HG03097 (cell line): ENCODE data around the gene SERPINB7.

ENCODE experiments used
- ATAC-seq: cut with Tn5 transposase; IDR thresholded peaks from one replicate; pipeline ENCODE4 v1.9.1; 2021; ENCODE audit not compliant: unreplicated experiment, low FRiP score

The SERPINB7 gene

DNA sequence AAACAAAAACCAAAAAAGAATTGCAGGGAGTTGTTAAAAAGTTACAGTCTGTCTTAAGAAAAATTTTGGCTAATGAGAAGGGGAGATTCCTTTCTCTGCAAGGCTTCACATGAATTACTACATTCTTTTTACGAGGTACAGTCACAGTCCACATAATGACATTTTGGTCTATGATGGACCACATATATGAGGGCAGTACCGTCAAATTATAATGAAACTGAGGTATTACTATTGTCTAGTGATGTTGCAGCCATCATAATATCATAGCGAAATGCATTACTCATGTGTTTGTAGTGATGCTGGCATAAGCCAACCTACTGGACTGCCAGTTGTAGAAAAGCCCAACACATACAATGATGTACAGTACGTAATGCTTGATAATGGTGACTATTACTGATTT, 12.5 kb downstream of the SERPINB7 start:
- no peak for ATAC-seq

DNA sequence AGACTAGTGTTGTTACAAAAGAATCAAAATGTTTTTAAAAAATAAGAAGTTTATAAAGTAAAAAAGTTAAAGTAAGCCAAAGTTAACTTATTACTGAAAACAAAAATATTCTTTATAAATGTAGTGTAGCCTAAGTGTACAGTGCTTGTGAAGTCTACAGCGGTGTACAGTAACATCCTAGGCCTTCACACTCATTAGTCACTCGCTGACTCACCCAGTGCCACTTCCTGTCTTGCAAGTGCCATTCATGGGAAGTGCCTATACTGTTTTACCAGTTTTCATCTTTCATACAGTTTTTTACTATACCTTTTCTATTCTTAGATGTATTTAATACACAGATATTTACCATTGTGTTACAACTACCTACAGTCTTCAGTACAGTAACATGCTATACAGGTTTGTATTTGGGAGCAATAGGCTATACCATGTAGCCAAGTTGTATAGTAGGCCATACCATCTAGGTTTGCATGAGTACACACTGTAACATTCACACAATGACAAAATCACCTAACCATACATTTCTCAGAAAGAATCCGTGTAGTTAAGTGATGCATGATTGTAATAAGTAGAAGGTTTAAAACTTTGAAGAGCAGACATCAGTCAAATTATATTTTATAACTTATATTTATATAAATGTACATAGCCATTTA, 13.4 kb downstream of the SERPINB7 start:
- peak; percentile 91 for ATAC-seq

DNA sequence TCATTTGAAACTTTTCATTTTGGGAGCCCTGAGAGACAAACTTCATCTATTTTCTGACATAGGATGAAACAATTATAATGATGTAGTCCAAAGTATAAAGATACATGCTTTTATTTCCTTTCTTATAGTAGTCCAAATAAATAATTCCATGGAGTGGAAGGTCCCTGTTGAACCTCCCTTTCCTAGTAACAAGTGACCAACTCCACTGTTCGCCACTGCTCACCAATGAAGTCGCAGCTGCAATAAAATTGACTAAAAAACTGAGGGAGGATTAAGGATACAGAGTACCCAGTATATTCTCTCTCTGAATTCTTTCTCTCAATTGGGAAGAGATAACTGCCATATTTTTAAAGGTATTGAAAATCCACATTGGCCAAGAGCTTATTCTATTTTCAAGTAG, 14.1 kb downstream of the SERPINB7 start:
- ATAC-seq = no peak

- ATAC-seq = no peak
These were observed 20.4 kb downstream of the SERPINB7 start for GRCh38 chr18:63795606-63796005.

DNA sequence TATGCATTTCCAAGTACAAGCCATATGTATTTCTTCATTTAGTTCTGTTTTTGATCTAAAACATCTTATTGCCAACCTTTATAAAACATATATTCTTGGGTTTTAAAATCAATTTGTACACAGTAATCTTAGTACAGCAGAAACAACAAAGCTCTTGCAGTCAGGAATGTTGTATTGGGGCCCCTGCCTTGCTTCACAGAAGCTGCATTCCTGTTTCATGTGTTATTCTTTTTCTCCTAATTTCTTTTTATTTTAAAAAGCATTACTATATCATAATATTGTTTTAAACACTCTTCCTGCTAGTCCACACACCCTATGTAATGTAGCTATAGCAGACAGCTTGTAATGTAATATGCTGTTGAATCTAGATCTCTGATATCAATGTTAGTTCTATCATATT, 24.0 kb downstream of the SERPINB7 start:
- ATAC-seq = no peak

DNA sequence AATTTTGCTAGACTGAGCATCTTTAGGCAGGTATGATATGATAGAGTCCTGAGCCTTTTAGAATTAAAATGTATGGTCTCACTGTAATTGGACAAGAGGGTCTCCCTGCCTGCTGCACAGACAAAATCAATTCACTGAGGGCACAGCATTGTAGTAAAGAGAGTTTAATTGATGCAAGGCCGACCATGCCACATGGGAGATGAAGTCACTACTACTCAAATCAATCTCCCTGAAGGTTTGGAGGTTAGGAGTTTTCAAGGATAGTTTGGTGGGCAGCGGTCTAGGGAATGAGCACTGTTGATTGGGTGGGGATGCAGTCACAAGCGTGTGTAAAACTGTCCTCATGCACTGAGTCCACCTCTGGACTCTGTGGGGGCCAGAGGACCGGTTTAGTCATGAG, 26.1 kb downstream of the SERPINB7 start:
- no peak for ATAC-seq

GRCh38 chr18:63808125-63808524, 32.9 kb downstream of the SERPINB7 start:
- no peak for ATAC-seq

DNA sequence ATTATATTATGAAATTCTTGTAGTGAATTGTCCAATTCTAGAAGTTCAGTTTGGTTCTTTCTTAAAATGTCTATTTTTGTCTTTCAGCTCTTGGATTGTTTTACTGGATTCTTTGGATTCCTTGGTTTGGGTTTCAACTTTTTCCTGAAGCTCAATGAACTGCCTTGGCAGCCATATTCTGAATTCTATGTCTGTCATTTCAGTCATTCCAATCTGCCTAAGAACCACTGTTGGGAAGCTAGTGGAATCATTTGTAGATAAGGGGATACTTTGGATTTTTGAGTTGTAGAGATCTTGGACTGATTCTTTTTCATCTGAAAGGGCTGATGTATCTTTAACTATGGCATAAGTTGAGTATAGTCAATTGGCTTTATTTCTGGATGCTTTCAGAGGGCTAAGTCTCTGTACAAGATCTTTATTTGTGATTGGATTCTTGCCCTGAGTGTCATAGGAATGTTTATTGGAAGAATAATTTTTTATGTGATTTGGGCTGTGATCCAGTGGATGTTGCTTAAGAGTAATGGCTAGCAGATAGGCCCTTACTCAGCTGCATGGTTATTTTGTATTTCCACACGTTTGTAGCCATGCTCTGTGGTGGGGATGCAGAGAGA, 42.3 kb downstream of the SERPINB7 start:
- no peak for ATAC-seq

DNA sequence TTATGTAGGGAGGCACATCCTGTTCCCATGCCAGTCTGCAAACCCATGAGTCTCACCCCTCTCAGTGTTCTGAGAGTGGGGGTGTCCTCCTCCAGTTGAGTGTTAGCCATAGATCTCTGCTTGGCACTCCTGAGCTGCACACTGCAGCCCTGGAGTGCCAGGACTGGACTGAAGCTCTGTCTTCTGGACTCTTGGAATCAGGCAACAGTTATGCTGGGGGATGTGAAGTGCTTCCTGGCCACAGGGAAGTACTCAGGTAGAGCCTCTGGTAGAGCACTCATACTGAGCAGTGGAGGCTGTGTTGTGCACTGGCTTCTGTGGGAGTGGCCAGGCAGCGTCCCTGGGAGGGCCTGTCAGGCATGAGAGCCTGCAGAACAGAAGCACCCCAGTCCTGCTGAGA, 43.0 kb downstream of the SERPINB7 start:
- no peak for ATAC-seq

DNA sequence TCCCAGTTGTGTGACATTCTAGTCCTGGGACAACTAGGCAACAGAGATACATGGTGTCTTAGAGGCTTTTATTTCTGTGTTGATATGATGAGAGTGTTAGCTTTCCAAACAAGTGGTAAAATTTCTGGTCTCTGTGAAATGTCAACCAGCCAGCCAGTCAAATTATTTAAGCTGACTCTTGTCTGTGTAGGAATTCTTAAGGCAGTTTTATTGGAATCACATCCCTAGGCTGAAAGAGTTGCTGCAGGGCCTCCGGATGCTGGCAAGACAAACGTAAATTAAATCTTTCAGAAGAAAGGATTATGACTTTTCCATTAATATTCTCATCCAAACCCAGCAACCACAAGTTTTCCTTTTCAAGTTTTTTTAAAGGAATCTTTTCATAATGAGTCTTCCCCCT, 44.6 kb downstream of the SERPINB7 start:
- ATAC-seq = no peak

DNA sequence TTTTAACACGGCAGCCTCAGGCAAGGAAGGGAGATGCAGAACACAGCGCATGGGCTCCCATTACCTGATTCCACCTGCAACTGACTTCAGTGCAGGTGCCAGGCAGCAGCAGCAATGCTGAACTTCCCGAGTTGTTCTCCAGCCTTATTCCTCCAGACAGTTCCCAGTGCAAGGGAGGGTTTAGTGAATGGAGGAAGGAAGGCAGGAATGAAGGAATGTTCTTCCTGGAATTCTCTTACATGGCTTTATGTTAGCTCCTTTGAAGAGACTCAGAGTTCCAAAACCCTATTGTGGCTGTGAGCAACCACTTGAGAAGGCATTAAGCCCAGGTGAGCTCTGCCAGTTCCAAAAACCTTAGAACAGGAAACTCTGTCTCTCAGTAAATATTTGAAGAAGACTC, 45.5 kb downstream of the SERPINB7 start:
- no peak for ATAC-seq

DNA sequence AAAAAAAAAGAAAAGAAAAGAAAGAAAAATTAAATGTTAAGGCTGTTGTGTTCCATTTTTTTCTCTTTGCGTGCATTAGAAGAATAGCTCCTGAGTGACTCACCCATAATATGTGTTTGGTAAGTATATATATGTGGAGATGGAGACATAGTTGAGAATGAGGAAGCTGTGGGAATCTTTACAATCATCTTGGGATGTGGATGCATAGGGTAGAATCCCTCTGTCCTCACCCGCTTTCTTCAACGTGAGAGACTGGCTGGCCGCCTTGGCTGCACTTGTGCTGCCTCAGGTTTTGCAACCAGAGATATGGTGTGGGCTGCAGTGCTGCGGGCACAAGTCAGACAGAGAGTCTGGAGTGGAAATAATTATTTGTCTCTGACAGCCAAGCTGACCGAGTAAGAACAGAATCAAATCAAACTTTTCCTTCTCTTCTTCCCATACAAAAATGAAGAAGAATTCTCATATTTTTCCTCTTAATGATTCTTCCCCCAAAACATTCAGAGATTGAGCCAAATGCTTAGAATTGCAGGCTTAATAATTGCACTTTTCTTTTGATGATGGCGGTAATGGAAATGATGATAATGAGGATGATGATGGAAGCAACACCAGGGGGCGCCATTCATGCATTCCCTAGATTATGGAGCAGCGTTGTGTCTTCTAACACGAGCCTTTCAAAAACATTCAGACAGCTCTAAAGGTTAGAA, 48.5 kb downstream of the SERPINB7 start:
- ATAC-seq = no peak

GRCh38 chr18:63824220-63824525, 49.0 kb downstream of the SERPINB7 start:
- no peak for ATAC-seq

DNA sequence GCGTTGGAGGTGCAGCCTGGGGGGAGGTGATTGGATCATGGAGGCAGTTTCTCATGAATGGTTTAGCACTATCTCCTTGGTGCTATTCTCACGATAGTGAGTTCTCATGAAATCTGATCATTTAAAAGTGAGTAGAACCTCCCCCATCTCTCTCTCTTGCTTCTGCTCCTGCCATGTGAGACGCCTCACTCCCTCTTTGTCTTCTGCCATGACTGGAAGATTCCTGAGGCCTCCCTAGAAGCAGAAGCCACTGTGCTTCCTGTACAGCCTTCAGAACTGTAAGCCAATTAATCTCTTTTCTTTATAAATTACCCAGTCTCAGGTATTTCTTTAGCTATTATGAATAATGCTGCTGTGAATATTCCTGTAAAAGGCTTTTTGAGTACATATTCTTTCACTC, 52.9 kb downstream of the SERPINB7 start:
- no peak for ATAC-seq

GRCh38 chr18:63828656-63829055, 53.4 kb downstream of the SERPINB7 start:
- no peak for ATAC-seq

GRCh38 chr18:63829886-63830285, 54.7 kb downstream of the SERPINB7 start:
- no peak for ATAC-seq

GRCh38 chr18:63831080-63831788, 56.0 kb downstream of the SERPINB7 start:
- peak; percentile 93 for ATAC-seq

DNA sequence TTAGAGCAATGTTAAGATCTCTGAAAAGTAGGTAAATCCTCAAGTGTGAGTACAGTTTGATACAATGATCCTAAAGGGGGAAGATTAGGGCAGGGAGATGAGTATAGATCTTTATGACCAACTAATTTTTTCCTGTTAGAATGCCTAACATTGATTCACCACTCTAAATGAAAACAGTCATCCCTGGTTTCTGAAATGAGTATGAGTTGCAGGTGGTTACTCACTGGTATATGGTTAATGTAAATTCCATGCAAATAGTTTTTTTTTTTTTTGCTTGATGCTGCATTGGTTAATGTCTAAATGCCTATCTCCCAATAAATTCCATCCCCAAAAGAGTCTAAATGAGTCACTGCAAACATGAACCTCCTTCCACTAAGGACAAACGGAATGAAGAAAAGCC, 57.3 kb downstream of the SERPINB7 start:
- peak; percentile 76 for ATAC-seq

DNA sequence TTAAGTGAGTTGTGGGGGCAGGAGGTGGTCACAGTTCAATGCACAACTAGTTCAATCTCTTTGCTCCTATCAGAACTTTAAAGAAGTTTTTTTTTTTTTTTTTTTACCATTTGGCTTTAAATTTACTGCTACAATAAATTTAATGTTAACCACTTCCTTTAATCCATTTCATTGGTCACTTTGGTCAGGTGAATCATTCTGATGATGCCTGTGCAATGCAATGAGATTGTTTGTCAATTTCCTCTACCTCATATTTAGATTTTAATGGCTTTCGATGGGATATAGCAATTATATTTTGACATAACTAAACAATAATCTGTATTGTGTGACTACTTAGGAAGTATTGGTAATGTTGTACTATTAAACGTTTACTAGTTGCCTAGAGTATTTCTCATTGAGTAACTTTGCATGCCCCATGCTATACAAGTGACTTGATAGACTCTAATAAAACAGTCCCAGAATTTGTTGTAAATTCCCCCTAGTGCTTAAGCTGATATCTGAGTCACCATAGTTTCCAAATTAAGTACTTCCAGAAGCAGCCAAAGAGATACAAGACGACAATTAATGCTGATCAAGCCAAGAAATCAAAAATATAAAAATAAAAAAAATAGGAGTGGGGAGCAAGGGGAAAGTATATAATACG, 59.4 kb downstream of the SERPINB7 start:
- ATAC-seq = no peak

GRCh38 chr18:63836456-63836855, 61.2 kb downstream of the SERPINB7 start:
- no peak for ATAC-seq

DNA sequence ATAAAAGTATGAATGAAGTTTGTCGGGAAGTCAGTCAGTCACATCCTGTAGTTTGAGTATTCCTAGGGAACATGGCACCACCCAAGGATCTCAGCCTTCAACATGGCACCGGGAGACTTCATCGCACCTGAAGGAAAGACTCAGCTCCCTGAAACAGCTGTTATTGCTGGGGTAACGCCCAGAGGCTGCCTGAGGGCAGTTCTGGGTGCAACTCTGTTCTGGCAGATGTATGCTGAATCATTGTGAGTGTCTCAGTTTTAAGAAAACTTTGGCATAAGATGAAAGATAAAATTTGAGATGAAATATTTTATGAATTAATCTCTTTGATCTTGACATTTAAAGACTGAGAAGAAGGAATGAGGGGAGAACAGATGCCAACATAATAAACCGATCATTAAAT, 62.4 kb downstream of the SERPINB7 start:
- ATAC-seq = no peak
